Stimulated activated CD4-positive, alpha-beta T cell treated with anti-CD3 and anti-CD28 coated beads, Interleukin-4, amount 100 ng/mL, for 24 hours (primary cell): Measurements from ENCODE around the gene PEF1.

Source experiments
- DNase-seq: peaks from one replicate; pipeline ENCODE4 v3.0.0-alpha.2; 2020

Gene PEF1

GRCh38 chr1:31670593-31670964, 25.9 kb upstream of the PEF1 start:
- DNase-seq, result no peak

GRCh38 chr1:31669786-31670592, 25.3 kb upstream of the PEF1 start:
- DNase-seq, result no peak

- DNase-seq, result no peak
Observed at GRCh38 chr1:31669433-31669785, 24.7 kb upstream of the PEF1 start.

GRCh38 chr1:31668303-31668883, 23.7 kb upstream of the PEF1 start:
- no peak for DNase-seq

- DNase-seq, result no peak
Observed at GRCh38 chr1:31667065-31667785, 22.5 kb upstream of the PEF1 start.

- no peak for DNase-seq
Observed at GRCh38 chr1:31666263-31666963, 21.7 kb upstream of the PEF1 start.

- DNase-seq, result no peak
Observed at GRCh38 chr1:31665234-31665878, 20.7 kb upstream of the PEF1 start.

GRCh38 chr1:31664528-31664927, 19.9 kb upstream of the PEF1 start:
- no peak for DNase-seq

- peak; percentile 62 for DNase-seq
Observed at GRCh38 chr1:31663622-31664452, 19.2 kb upstream of the PEF1 start.

- DNase-seq, result no peak
Observed at GRCh38 chr1:31662463-31662862, 17.8 kb upstream of the PEF1 start.

- DNase-seq, result no peak
Observed at GRCh38 chr1:31661856-31662255, 17.2 kb upstream of the PEF1 start.

- DNase-seq, result no peak
Observed at GRCh38 chr1:31660871-31661455, 16.3 kb upstream of the PEF1 start.

- no peak for DNase-seq
Observed at GRCh38 chr1:31659889-31660288, 15.2 kb upstream of the PEF1 start.

GRCh38 chr1:31658721-31659120, 14.0 kb upstream of the PEF1 start:
- DNase-seq, result no peak

GRCh38 chr1:31657972-31658510, 13.4 kb upstream of the PEF1 start:
- DNase-seq, result no peak

- no peak for DNase-seq
Observed at GRCh38 chr1:31657020-31657804, 12.5 kb upstream of the PEF1 start.

GRCh38 chr1:31655756-31656155, 11.1 kb upstream of the PEF1 start:
- no peak for DNase-seq

- DNase-seq, result no peak
Observed at GRCh38 chr1:31655104-31655503, 10.4 kb upstream of the PEF1 start.

- DNase-seq, result no peak
Observed at GRCh38 chr1:31654474-31654776, 9.7 kb upstream of the PEF1 start.

- no peak for DNase-seq
Observed at GRCh38 chr1:31653717-31654473, 9.2 kb upstream of the PEF1 start.
